Gastroesophageal sphincter (tissue), 4 donors: ENCODE measurements around the gene KLRG1. TPM values are rescaled to one million over a fixed set of nuclear protein-coding genes. Genes with fewer than 3 reads are reported as not detected.

Source experiments
- ATAC-seq: fragments of 150-250 bp; one replicate; pipeline ENCODE4 v1.9.1; 2016; ENCODE audit warnings: mild to moderate bottlenecking, moderate library complexity
- H3K27ac ChIP-seq, 4 donors: fragments of 200-600 bp; sonication (generic) in 3 of 4; 1 replicate in 3 of 4; 2 replicates in 1 of 4; pipeline ENCODE4 v1.5.1; 2016 to 2019
- H3K27me3 ChIP-seq: fragments of 200-600 bp; sonication (generic); one replicate; pipeline ENCODE4 v1.5.1; 2019
- H3K36me3 ChIP-seq, 2 donors: fragments of 200-600 bp; sonication (generic); one replicate each; pipeline ENCODE4 v1.5.1; 2019; ENCODE audit warnings: control low read depth in 1 of 2
- H3K4me1 ChIP-seq, 3 donors: fragments of 200-600 bp; sonication (generic); 1 replicate in 2 of 3; 2 replicates in 1 of 3; pipeline ENCODE4 v1.5.1; 2016 to 2019; ENCODE audit warnings: control low read depth in 2 of 3
- H3K4me3 ChIP-seq, 2 donors: fragments of 200-600 bp; sonication (generic); one replicate each; pipeline ENCODE4 v1.5.1; 2019; ENCODE audit warnings: mild to moderate bottlenecking in 1 of 2, moderate library complexity in 1 of 2
- H3K9me3 ChIP-seq, 3 donors: fragments of 200-600 bp; sonication (generic); one replicate each; pipeline ENCODE4 v1.5.1; 2017 to 2019; ENCODE audit warnings: control low read depth in 2 of 3
- EP300 ChIP-seq: sonication (generic); formaldehyde crosslinking; IDR thresholded peaks from one replicate; pipeline ENCODE4 v1.6.1; 2017; ENCODE audit warnings: antibody characterized with exemption, mild to moderate bottlenecking
- POLR2A ChIP-seq, 2 donors: fragments of 450-650 bp; IDR thresholded peaks; one replicate each; pipeline ENCODE4 v1.6.1; 2017; ENCODE audit warnings: antibody characterized with exemption in 2 of 2, mild to moderate bottlenecking in 2 of 2, moderate library complexity in 1 of 2
- POLR2AphosphoS5 ChIP-seq: sonication (generic); formaldehyde crosslinking; IDR thresholded peaks from one replicate; pipeline ENCODE4 v1.6.1; 2017; ENCODE audit warnings: antibody characterized with exemption
- WGBS, 2 donors: methylation state at CpG; one replicate each; pipeline ENCODE4 v1.1.5; 2018; ENCODE audit warnings: low coverage in 1 of 2; 5-methylcytosine and 5-hydroxymethylcytosine counted together
- total RNA-seq, 4 donors: library from RNA; depleted of rRNA; stranded (reverse); fragments of >200 nt; gene quantifications; one replicate each; pipeline ENCODE4 v1.1.0, GENCODE V29; 2016
- TF ChIP-seq, protein P1 (sequence below), 4 experiments: fragments of 200-600 bp in 2 of 4; fragments of 450-650 bp in 2 of 4; sonication (generic) in 1 of 4; IDR thresholded peaks; one replicate each; pipeline ENCODE4 v1.5.1; 2017 to 2019; ENCODE audit warnings: antibody characterized with exemption in 4 of 4, mild to moderate bottlenecking in 2 of 4, moderate library complexity in 2 of 4

KLRG1 gene
- total RNA-seq, 4 donors from 2014 or later = 0.45 to 5.7 (median 1.6) TPM; not detected in 1

DNA sequence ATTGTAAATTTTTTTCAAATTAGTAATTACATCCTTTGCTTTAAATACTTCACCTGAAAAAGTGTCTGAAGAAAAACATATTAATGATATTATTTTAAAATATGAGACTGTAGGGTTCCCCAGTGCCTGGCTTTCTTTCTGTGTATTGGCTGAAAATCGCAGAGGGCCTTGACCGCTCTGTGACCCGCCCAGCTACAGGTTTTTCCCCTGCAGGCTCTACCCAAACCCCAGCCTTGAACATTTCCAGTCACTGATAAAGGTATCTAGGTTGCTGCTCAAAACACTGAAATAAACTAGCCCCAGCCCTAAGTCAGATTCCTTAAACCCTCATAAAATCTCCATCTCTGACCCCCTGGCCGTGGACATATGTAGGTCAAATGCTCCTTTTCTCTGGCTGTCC lies 11.9 kb downstream of the KLRG1 start:
- no peak for ATAC-seq
- H3K9me3 ChIP-seq = no peaks in the 10 kb centered on the region
- TF ChIP-seq EP300 (no peak), POLR2AphosphoS5 (no peak), POLR2A (IDR thresholded peaks at IDR 0.05) (no peak)
- TF ChIP-seq, protein P1, sequence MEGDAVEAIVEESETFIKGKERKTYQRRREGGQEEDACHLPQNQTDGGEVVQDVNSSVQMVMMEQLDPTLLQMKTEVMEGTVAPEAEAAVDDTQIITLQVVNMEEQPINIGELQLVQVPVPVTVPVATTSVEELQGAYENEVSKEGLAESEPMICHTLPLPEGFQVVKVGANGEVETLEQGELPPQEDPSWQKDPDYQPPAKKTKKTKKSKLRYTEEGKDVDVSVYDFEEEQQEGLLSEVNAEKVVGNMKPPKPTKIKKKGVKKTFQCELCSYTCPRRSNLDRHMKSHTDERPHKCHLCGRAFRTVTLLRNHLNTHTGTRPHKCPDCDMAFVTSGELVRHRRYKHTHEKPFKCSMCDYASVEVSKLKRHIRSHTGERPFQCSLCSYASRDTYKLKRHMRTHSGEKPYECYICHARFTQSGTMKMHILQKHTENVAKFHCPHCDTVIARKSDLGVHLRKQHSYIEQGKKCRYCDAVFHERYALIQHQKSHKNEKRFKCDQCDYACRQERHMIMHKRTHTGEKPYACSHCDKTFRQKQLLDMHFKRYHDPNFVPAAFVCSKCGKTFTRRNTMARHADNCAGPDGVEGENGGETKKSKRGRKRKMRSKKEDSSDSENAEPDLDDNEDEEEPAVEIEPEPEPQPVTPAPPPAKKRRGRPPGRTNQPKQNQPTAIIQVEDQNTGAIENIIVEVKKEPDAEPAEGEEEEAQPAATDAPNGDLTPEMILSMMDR (IDR thresholded peaks at IDR 0.05) = no peak
- no peaks in the 10 kb centered on the region for H3K36me3 ChIP-seq
- no peaks in the 10 kb centered on the region for H3K4me1 ChIP-seq
- WGBS, 2 donors = 83 to 84% methylated on average over 4 of the region's 4 CpGs
- H3K27me3 ChIP-seq = no peaks in the 10 kb centered on the region
- no peak overlapping the region for H3K27ac ChIP-seq
- H3K4me3 ChIP-seq = no peak overlapping the region

DNA sequence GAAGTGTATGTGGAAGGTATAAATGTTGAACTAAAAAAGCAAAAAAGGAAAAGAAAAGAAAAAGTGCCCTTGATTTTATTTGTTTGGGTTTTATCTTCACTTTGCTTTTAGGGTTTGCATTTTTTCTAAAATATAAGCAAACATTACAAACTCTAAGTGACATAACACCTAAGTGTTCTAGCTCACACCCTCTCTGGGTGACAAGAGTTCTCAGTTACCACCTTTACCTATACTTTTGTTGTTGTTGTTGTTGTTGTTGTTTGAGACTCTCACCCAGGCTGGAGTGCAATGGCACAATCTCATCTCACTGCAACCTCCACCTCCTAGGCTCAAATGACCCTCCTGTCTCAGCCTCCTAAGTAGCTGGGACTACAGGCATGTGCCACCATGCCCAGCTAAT lies 13.0 kb downstream of the KLRG1 start:
- no peak overlapping the region for H3K27ac ChIP-seq
- no peaks in the 10 kb centered on the region for H3K9me3 ChIP-seq
- ATAC-seq = no peak
- H3K36me3 ChIP-seq = no peaks in the 10 kb centered on the region
- no peak for TF ChIP-seq POLR2AphosphoS5
- TF ChIP-seq POLR2A (IDR thresholded peaks at IDR 0.05) = no peak
- TF ChIP-seq EP300 = no peak
- TF ChIP-seq, protein P1 (IDR thresholded peaks at IDR 0.05) = no peak
- H3K4me1 ChIP-seq = no peaks in the 10 kb centered on the region
- no peaks in the 10 kb centered on the region for H3K27me3 ChIP-seq
- no peak overlapping the region for H3K4me3 ChIP-seq

DNA sequence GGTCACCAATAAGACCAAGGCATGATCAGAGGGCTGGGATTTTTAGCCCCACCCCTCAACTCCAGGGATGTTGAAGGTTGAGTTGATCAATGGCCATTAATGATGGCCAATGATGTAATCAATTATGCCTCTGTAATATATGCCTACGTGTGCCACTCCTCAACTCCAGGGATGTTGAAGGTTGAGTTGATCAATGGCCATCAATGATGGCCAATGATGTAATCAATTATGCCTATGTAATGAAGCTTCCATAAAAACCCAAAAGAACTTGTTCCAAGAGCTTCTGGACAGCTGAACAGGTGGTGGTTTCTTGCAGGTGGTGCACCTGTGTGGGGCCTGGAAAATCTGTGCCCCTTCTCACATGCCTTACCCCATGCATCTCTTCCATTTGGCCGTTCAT lies 33.2 kb downstream of the KLRG1 start:
- H3K4me1 ChIP-seq = no peaks in the 10 kb centered on the region

DNA sequence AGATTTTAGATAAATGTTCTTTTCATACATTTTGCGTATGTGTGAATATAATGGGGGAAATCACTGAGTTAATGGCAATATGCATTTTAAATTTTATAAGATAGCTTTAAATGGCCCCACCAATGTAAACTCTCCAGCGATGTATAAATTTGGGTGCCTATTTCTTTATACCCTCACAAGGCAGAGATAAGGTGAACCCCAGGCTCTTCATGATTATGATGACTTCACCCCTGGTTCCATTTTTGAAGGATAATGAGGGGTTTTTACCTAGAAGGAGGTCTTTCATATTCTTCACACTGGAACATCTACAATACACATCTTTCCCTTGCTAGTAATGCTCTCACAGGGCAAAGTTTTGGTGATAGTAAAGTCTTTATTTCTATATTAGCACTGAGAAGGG lies 35.2 kb downstream of the KLRG1 start:
- Histone ChIP-seq H3K4me3 (no peak overlapping the region), H3K27ac (no peak overlapping the region), H3K9me3 (no peaks in the 10 kb centered on the region), H3K4me1 (no peaks in the 10 kb centered on the region), H3K27me3 (no peaks in the 10 kb centered on the region), H3K36me3 (no peaks in the 10 kb centered on the region)
- 84 to 96% methylated on average over 2 of the region's 2 CpGs for WGBS, 2 donors
- no peak for ATAC-seq
- TF ChIP-seq POLR2AphosphoS5 (no peak), EP300 (no peak), POLR2A (IDR thresholded peaks at IDR 0.05) (no peak)
- TF ChIP-seq, protein P1 (IDR thresholded peaks at IDR 0.05) = no peak

More for the DNA sequence above, 33.2 kb downstream of the KLRG1 start:
- peaks cover 0 to 8% (median 0%) of the 10 kb centered on the region in 3 donors for H3K9me3 ChIP-seq
- H3K36me3 ChIP-seq = no peaks in the 10 kb centered on the region
- H3K27me3 ChIP-seq = no peaks in the 10 kb centered on the region
- no peak for TF ChIP-seq POLR2AphosphoS5
- TF ChIP-seq, protein P1 (IDR thresholded peaks at IDR 0.05) = no peak
- WGBS, 2 donors = 64% methylated on average over 2 of the region's 2 CpGs; no CpG with 5 or more reads in 1 of the 2 donors
- H3K4me3 ChIP-seq = no peak overlapping the region
- no peak for ATAC-seq
- no peak overlapping the region for H3K27ac ChIP-seq

DNA sequence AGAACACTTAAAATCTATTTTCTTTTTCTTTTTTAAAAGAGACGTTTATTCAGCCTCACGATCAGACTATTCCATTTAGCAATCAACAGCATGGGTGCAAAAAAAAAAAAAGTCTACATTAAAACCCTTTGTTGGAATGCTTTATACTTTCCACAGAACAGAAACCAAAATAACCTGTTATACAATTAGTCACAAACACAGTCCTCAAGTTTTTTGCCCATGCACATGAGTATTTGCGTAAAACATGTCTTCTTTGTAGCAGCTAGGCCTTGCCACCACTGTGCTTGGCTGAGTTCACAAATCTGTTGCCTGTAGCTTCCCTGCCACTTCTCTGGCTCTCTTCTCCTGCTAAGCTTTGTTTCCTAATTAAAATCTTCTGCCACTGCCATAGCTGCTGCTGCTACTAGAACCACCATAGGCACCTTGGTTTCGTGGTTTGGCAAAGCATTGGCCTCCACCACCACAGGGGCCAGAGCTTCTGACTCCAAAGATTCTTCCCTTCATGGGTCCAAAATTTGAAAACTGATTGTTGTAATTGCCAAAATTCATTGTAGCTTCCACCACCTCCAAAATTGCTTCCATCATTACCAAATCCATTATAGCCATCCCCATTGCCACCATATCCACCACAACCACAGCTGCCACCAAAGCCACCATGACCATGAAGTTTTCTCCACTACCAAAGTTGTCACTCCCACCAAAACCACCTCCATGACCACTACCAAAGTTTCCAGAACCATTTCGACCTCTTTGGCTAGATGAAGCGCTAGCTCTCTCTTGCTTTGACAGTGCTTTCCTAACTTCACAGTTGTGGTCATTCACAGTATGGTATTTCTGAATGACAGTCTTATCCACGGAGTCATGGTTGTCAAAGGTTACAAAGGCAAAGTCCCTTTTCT lies 38.1 kb downstream of the KLRG1 start:
- TF ChIP-seq POLR2AphosphoS5 = no peak
- TF ChIP-seq POLR2A (IDR thresholded peaks at IDR 0.05) = no peak
- Histone ChIP-seq H3K9me3 (no peaks in the 10 kb centered on the region), H3K27ac (no peak overlapping the region), H3K36me3 (no peaks in the 10 kb centered on the region), H3K4me1 (no peaks in the 10 kb centered on the region), H3K4me3 (no peak overlapping the region), H3K27me3 (no peaks in the 10 kb centered on the region)
- no peak for ATAC-seq
- 90 to 94% methylated on average over 6 to 7 of the region's 7 CpGs for WGBS, 2 donors
